HFFc6 (cell line): Measurements from ENCODE around the gene FLNB. TPM values are rescaled to one million over a fixed set of nuclear protein-coding genes. Genes with fewer than 3 reads are reported as not detected.

Experiments used
- DNase-seq: peaks from one replicate; pipeline ENCODE4 v3.0.0-alpha.2; 2018
- H3K27ac Mint-ChIP-seq: 2 replicates; pipeline ENCODE4 v1.8.0; 2020; ENCODE audit warnings: mild to moderate bottlenecking, mixed read lengths
- H3K27me3 Mint-ChIP-seq: 2 replicates; pipeline ENCODE4 v1.8.0; 2021; ENCODE audit warnings: mild to moderate bottlenecking, moderate library complexity, mixed read lengths; ENCODE audit not compliant: insufficient read depth
- H3K36me3 Mint-ChIP-seq: 2 replicates; pipeline ENCODE4 v1.8.0; 2021; ENCODE audit warnings: low read depth, mixed read lengths
- H3K4me1 Mint-ChIP-seq: 2 replicates; pipeline ENCODE4 v1.8.0; 2020; ENCODE audit warnings: low read depth, mixed read lengths
- H3K4me3 Mint-ChIP-seq: 2 replicates; pipeline ENCODE4 v1.8.0; 2020; ENCODE audit warnings: mild to moderate bottlenecking, moderate library complexity, mixed read lengths
- H3K9me3 Mint-ChIP-seq: 2 replicates; pipeline ENCODE4 v1.8.0; 2020; ENCODE audit warnings: mild to moderate bottlenecking, mixed read lengths
- total RNA-seq, 6 experiments: library from RNA; stranded (reverse); fragmentation: NEBNext Ultra II Directional; extraction: Animal tissue kit (Norgen Biotek cat#: 25700); gene quantifications; 2 replicates in 1 of 6; 3 replicates in 5 of 6; pipeline ENCODE4 v1.2.3, GENCODE V29; 2021
- TF ChIP-seq, protein P1 (sequence below): fragments of 200-600 bp; sonication (generic); IDR thresholded peaks from 2 replicates; pipeline ENCODE4 v1.5.0; 2021; ENCODE audit warnings: antibody characterized with exemption, mild to moderate bottlenecking

The FLNB gene
- total RNA-seq, 6 experiments from 2014 or later, result 93.8 to 117 (median 98.7) TPM

DNA sequence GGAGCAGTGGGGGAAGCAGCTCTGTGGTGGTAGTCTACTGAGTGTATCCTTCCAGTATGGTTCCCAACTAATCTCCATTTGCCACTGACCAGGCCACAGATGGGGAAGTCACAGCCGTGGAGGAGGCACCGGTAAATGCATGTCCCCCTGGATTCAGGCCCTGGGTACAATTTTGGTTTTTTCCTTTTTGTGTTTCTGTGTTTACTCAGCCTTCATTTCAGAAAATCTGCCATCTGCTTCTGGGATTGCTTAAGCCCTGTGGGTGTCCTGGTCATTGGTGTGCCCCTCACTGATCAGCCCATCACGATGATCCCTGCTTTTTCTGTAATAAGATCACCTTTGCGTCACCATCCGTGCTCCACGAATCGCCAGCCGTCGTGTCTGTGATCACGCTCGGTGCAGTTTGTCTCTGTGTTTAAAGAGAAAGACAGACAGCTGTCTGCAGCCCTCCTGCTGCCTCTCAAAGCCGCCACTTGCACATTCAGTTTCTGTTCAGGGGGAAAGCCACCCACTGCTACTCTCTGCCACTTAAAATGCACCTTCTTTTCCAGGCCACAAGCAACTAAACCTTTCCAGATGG is 133.6 kb downstream of the FLNB start:
- Mint-ChIP-seq H3K4me1 (no peaks in the 10 kb centered on the region), H3K27me3 (peaks cover 4% of the 10 kb centered on the region; the same call in 1 of the 2 replicates), H3K27ac (peak overlapping the region; percentile 25; the same call in 1 of the 2 replicates), H3K36me3 (peaks cover 44% of the 10 kb centered on the region), H3K4me3 (no peak overlapping the region), H3K9me3 (no peaks in the 10 kb centered on the region)
- no peak for DNase-seq
- TF ChIP-seq, protein P1, sequence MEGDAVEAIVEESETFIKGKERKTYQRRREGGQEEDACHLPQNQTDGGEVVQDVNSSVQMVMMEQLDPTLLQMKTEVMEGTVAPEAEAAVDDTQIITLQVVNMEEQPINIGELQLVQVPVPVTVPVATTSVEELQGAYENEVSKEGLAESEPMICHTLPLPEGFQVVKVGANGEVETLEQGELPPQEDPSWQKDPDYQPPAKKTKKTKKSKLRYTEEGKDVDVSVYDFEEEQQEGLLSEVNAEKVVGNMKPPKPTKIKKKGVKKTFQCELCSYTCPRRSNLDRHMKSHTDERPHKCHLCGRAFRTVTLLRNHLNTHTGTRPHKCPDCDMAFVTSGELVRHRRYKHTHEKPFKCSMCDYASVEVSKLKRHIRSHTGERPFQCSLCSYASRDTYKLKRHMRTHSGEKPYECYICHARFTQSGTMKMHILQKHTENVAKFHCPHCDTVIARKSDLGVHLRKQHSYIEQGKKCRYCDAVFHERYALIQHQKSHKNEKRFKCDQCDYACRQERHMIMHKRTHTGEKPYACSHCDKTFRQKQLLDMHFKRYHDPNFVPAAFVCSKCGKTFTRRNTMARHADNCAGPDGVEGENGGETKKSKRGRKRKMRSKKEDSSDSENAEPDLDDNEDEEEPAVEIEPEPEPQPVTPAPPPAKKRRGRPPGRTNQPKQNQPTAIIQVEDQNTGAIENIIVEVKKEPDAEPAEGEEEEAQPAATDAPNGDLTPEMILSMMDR, result no peak

DNA sequence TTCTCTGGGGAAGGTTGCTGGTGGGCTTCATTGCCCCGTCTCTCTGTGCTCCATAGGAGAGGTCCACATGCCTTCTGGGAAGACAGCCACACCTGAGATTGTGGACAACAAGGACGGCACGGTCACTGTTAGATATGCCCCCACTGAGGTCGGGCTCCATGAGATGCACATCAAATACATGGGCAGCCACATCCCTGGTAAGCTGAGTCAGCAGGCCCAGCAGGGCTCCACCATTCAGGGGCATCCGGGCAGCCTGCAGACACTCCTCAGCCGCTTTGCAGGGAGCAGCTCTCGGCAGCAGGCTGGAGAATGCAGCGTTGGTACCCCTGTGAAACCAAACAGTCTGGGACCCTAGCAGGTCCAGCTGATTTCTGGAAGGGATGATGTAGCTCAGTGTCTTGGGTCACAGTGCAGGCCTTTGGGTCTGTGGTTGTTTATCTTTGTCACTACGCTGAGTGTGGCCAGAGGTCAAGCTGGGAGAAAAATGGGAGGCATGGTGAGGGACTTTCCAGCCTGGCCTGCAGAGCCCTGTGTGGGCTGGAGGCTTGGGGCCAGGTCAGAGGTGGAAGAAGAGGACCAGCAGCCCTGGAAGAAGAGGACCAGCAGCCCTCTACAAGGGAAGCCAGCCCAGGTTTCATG is 135.3 kb downstream of the FLNB start:
- Mint-ChIP-seq H3K27ac (no peak overlapping the region), H3K4me1 (no peaks in the 10 kb centered on the region), H3K27me3 (peaks cover 4% of the 10 kb centered on the region; the same call in 1 of the 2 replicates), H3K36me3 (peaks cover 49% of the 10 kb centered on the region), H3K4me3 (no peak overlapping the region), H3K9me3 (no peaks in the 10 kb centered on the region)
- DNase-seq, result no peak
- TF ChIP-seq, protein P1, result no peak

DNA sequence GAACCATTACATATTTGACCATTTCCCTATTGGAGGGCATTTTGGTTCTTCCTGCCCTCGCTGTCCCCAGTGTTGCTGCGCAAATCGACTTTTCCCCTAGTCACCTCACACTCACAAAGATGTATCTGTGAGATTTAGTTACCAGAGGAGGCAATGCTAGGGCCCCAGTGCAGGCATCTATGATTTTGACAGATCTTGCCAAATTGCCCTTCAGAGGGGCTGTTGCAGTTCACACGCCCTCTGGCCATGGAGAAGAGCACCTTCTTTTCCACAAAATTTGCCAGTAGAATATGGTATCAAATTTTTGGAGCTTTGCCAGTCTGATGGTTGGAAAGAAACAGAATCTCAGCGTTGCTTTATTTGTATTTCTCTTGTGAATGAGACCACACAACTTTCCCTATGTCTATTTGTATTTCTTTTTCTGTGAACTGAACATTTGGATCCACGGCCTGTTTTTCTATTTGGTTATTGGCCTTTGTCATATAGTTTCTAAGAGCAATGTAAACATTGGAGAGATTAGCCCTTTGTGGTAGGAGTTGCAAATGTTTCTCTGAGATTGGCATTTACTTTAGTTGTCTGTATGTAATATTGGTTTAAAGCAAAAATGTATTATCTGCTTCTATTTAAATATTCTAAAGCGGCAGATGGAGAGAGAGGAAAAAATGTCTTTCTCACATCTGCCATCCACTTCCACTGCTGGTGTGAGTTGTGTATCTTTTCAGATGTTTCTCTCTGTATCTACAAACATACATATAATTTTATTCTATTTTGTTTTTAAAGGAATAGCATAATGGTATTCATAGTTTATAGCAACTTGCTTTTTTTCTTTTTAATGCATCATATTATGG is 136.5 kb downstream of the FLNB start:
- Mint-ChIP-seq H3K27ac (no peak overlapping the region), H3K9me3 (no peaks in the 10 kb centered on the region), H3K27me3 (peaks cover 4% of the 10 kb centered on the region), H3K4me1 (no peaks in the 10 kb centered on the region), H3K36me3 (peaks cover 55% of the 10 kb centered on the region), H3K4me3 (no peak overlapping the region)
- no peak for DNase-seq
- TF ChIP-seq, protein P1, result no peak

DNA sequence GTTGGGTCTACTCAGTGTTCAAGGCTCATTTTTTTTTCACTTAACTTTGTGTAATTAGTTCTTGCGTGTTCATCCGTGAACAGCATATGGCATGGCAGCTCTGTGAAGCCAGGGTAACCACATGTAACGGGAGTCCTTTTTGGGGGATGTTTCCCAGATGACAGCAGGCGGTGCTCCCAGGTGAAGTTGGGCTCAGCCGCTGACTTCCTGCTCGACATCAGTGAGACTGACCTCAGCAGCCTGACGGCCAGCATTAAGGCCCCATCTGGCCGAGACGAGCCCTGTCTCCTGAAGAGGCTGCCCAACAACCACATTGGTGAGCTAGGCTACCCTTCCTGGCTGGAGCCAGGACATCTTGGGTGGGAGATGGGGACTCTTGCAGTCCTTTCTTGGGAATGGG is 139.8 kb downstream of the FLNB start:
- Mint-ChIP-seq H3K27ac (no peak overlapping the region), H3K4me3 (no peak overlapping the region), H3K36me3 (peaks cover 57% of the 10 kb centered on the region), H3K27me3 (peaks cover 3% of the 10 kb centered on the region), H3K9me3 (no peaks in the 10 kb centered on the region), H3K4me1 (no peaks in the 10 kb centered on the region)
- no peak for DNase-seq
- TF ChIP-seq, protein P1, result no peak

DNA sequence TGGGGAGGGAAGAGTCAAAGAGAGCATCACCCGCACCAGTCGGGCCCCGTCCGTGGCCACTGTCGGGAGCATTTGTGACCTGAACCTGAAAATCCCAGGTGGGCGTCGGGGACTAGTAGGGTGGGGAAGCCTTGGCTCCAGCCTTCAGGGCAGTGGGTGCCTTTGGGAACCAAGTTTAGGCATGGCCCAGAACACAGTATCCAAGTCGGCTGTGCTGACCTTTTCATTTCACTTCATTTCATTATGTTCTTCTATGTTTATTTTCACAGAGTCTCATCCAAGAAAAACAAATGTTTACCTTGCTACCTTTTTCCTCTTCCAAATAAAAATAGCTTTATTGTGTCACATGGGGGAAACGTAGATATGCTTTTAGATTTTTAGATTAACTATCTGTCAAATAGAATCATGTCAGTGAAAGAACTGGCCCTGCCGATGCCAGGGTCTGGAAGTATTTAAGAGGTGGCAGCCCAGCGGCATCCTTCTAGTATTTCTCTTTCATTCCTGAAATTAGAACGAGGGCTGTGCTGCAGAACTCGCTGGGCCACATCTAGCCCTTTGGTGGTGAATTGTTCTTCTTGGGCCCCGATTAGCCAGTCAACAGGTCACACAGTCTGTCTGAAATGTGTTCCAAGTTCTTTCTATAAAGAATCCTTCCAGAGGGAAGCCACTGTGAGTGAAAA is 142.0 kb downstream of the FLNB start:
- H3K36me3 Mint-ChIP-seq, result peaks cover 53% of the 10 kb centered on the region
- H3K27me3 Mint-ChIP-seq, result peaks cover 2% of the 10 kb centered on the region
- H3K9me3 Mint-ChIP-seq, result no peaks in the 10 kb centered on the region
- TF ChIP-seq, protein P1, result no peak
- no peak for DNase-seq
- no peak overlapping the region for H3K27ac Mint-ChIP-seq
- H3K4me3 Mint-ChIP-seq, result no peak overlapping the region
- H3K4me1 Mint-ChIP-seq, result no peaks in the 10 kb centered on the region
